HS-27A (cell line): ENCODE results near the gene SMIM14.

Source experiments
- DNase-seq: peaks from one replicate; pipeline ENCODE4 v3.0.0-alpha.2; 2012; ENCODE audit warnings: low read depth, missing footprints

Gene SMIM14

DNA sequence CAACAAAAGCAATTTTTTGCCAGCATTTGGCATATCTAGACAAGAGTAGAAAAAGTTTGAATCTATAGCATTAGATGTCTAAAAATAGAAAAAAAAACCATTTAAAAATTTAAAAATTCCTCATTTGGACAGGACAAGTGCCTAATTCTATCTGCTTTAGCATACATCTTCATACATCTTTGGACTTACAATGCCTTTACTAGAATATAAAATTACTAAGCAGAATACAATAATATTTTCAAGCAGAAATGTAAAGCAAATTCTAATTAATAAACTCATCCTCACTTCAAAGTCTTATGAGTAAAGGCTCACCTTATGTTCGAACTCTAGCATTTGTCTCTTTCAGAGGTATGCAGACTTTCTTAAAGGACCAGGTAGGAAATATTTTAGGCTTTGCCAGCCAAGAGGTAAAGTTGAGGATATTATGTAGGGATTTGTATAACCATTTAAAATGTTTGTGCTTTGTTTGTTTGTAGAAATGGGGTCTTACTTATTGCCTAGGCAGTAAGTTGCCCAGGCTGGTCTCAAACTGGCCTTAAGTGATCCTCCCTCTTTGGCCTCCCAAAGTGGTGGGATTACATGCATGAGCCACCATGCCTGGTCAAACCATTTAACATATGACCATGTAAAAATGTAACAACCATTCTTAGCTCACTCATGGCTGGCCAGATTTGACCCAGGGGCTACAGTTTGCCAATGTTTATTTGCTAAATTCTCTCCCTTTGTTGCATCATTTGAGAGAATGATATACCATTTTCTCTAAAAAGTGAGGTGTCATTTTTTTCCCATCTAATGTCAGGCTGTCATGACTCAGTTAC is 140.5 kb downstream of the SMIM14 start:
- DNase-seq = no peak
